K562 (cell line): ENCODE data around the gene CCDC61. TPM values are rescaled to one million over a fixed set of nuclear protein-coding genes. Genes with fewer than 3 reads are reported as not detected.

Source experiments
- ATF2 ChIP-seq: sonication (generic); formaldehyde crosslinking; IDR thresholded peaks from 2 replicates; pipeline ENCODE4 v1.8.1; 2022; ENCODE audit warnings: missing genetic modification reagents
- CBFA2T3 ChIP-seq: fragments of 450-650 bp; IDR thresholded peaks from 2 replicates; pipeline ENCODE4 v1.6.1; 2017
- CREB1 ChIP-seq, 2 experiments: sonication (generic) in 1 of 2; formaldehyde crosslinking in 1 of 2; IDR thresholded peaks; 2 replicates each; pipeline versions ENCODE4 v1.6.1 to v1.8.0; 2012 to 2022; ENCODE audit warnings: inconsistent platforms in 1 of 2, mild to moderate bottlenecking in 1 of 2, missing genetic modification reagents in 1 of 2, moderate library complexity in 1 of 2
- CTBP1 ChIP-seq: fragments of 450-650 bp; IDR thresholded peaks from 2 replicates; pipeline ENCODE4 v1.6.1; 2016; ENCODE audit warnings: borderline replicate concordance
- ELF4 ChIP-seq: fragments of 450-650 bp; formaldehyde crosslinking; IDR thresholded peaks from 2 replicates; pipeline ENCODE4 v1.4.0; 2022; ENCODE audit warnings: missing genetic modification characterization
- KAT2B ChIP-seq: IDR thresholded peaks from one replicate; pipeline ENCODE4 v1.6.1; 2012; ENCODE audit warnings: low read depth, mild to moderate bottlenecking, control low read depth, inconsistent platforms, low read length, moderate library complexity
- PML ChIP-seq: IDR thresholded peaks from 2 replicates; pipeline ENCODE4 v1.6.1; 2012; ENCODE audit warnings: low read length, inconsistent platforms
- RFX7 ChIP-seq: fragments of 250-450 bp; sonication (Bioruptor Pico); IDR thresholded peaks from 2 replicates; pipeline ENCODE4 v1.5.1; 2021; ENCODE audit warnings: mild to moderate bottlenecking
- SREBF1 ChIP-seq: fragments of 150-350 bp; IDR thresholded peaks from 2 replicates; pipeline ENCODE4 v1.6.1; 2014; ENCODE audit warnings: antibody characterized with exemption, low read depth, low read length, borderline replicate concordance
- TAF15 ChIP-seq: fragments of 200-400 bp; formaldehyde crosslinking; IDR thresholded peaks from 2 replicates; pipeline ENCODE4 v1.6.1; 2017; ENCODE audit warnings: mild to moderate bottlenecking, low read depth, low read length, moderate library complexity
- ZNF197 ChIP-seq: fragments of 200-800 bp; sonication (Bioruptor generic); IDR thresholded peaks from 2 replicates; pipeline ENCODE4 v1.6.1; 2016; ENCODE audit warnings: low read depth, missing genetic modification characterization, missing compliant biosample characterization
- polyA plus RNA-seq, 8 experiments: library from polyadenylated mRNA; depleted of rRNA in 4 of 8; stranded (reverse) in 5 of 8; unstranded in 3 of 8; fragments of >200 nt; fragmentation: Nextera tagmentation in 2 of 8; fragmentation: Illumina TruSeq in 1 of 8; extraction: Ambion mirVana in 2 of 8; extraction: Trizol in 1 of 8; gene quantifications; 2 replicates each; pipeline versions ENCODE4 v1.2.1 to v1.2.3, GENCODE V29; 2011 to 2014; ENCODE audit warnings: inconsistent platforms in 1 of 8, missing spikeins in 1 of 8
- total RNA-seq, 7 experiments: library from RNA; depleted of rRNA in 6 of 7; stranded (reverse); fragments of >200 nt in 6 of 7; fragmentation: Illumina TruSeq in 2 of 7; extraction: Trizol in 2 of 7; gene quantifications; 2 replicates each; pipeline versions ENCODE4 v1.2.1 to v1.2.3, GENCODE V29; 2011 to 2021; ENCODE audit warnings: low replicate concordance in 1 of 7
- TF ChIP-seq, protein P1 (sequence below): fragments of 450-650 bp; IDR thresholded peaks from 2 replicates; pipeline ENCODE4 v1.6.1; 2016; ENCODE audit warnings: low read depth
- TF ChIP-seq, protein P2 (sequence below): sonication (generic); formaldehyde crosslinking; IDR thresholded peaks from 2 replicates; pipeline ENCODE4 v1.8.0; 2023; ENCODE audit warnings: mild to moderate bottlenecking, missing genetic modification reagents
- TF ChIP-seq, protein P3 (sequence below), 3 experiments: fragments of 200-800 bp in 1 of 3; sonication (Bioruptor generic) in 1 of 3; sonication (generic) in 1 of 3; formaldehyde crosslinking in 1 of 3; IDR thresholded peaks; 2 replicates each; pipeline versions ENCODE4 v1.6.1 to v1.8.0; 2016 to 2022; ENCODE audit warnings: mild to moderate bottlenecking in 2 of 3, missing compliant biosample characterization in 2 of 3, missing genetic modification characterization in 2 of 3, missing genetic modification reagents in 1 of 3

Gene CCDC61
- total and polyA plus RNA-seq, 9 of the 15 experiments (the other 6 are each of a cell fraction or from before 2014, with no cell fraction given) = 0.07 to 27.0 (median 10.3) TPM

DNA sequence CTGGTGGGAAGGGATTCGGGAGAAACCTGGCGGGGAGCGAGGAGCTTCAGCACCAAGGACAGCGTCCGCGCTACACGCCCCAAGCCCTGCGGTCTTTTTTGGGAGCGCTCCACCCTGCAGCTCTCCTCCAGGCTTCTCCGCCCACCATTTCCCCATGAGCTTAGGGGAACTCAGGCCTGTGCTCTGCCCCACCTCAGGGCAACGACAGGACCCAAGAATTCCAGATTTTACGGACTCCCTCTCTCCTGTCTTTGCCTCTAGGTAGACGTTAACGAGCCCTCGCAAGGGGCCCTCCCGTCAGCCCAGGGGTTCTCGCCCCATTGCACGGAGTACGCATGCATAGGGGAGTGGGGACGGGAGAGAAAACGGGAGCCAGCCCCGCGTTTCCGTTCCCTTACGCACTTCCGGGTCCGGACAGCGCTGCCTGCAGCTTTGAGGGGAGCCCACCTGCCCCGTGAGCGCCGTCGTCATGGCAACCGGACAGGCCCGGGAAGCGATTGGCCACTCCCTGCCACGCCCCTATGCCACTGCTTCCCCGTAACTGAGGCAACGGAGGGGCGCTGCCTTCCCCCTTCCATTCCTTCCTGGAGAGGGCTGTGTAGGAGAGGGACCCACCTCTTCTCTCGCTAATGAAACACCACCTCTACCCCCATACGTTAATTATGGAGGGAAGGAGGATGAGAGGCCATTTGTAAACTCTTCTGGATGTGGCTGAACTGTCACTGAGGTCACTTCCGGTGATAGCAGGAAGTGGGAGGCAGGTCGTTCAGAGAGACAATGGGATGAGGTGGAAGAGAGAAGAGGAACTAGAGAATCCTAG lies 42.4 kb upstream of the CCDC61 start (continued):
- TF ChIP-seq, protein P1, sequence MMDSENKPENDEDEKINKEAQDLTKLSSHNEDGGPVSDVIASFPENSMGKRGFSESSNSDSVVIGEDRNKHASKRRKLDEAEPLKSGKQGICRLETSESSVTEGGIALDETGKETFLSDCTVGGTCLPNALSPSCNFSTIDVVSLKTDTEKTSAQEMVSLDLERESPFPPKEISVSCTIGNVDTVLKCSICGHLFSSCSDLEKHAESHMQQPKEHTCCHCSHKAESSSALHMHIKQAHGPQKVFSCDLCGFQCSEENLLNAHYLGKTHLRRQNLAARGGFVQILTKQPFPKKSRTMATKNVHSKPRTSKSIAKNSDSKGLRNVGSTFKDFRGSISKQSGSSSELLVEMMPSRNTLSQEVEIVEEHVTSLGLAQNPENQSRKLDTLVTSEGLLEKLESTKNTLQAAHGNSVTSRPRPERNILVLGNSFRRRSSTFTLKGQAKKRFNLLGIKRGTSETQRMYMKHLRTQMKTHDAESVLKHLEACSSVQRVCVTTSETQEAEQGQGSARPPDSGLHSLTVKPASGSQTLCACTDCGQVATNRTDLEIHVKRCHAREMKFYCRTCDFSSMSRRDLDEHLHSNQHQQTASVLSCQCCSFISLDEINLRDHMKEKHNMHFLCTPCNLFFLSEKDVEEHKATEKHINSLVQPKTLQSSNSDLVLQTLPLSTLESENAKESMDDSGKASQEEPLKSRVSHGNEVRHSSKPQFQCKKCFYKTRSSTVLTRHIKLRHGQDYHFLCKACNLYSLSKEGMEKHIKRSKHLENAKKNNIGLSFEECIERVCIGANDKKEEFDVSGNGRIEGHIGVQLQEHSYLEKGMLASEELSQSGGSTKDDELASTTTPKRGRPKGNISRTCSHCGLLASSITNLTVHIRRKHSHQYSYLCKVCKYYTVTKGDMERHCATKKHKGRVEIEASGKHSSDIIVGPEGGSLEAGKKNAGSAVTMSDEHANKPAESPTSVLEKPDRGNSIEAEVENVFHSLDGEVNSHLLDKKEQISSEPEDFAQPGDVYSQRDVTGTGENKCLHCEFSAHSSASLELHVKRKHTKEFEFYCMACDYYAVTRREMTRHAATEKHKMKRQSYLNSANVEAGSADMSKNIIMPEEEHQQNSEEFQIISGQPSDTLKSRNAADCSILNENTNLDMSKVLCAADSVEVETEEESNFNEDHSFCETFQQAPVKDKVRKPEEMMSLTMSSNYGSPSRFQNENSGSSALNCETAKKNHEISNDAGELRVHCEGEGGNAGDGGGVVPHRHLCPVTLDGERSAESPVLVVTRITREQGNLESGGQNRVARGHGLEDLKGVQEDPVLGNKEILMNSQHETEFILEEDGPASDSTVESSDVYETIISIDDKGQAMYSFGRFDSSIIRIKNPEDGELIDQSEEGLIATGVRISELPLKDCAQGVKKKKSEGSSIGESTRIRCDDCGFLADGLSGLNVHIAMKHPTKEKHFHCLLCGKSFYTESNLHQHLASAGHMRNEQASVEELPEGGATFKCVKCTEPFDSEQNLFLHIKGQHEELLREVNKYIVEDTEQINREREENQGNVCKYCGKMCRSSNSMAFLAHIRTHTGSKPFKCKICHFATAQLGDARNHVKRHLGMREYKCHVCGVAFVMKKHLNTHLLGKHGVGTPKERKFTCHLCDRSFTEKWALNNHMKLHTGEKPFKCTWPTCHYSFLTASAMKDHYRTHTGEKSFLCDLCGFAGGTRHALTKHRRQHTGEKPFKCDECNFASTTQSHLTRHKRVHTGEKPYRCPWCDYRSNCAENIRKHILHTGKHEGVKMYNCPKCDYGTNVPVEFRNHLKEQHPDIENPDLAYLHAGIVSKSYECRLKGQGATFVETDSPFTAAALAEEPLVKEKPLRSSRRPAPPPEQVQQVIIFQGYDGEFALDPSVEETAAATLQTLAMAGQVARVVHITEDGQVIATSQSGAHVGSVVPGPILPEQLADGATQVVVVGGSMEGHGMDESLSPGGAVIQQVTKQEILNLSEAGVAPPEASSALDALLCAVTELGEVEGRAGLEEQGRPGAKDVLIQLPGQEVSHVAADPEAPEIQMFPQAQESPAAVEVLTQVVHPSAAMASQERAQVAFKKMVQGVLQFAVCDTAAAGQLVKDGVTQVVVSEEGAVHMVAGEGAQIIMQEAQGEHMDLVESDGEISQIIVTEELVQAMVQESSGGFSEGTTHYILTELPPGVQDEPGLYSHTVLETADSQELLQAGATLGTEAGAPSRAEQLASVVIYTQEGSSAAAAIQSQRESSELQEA = no peak
- peak; percentile 29; the same call in 1 of the 2 replicates for TF ChIP-seq CTBP1
- TF ChIP-seq CBFA2T3 = no peak
- TF ChIP-seq ZNF197 (CRISPR knock-in tag) = 0 out of 2 replicates have a peak, but pooled peaks have one; percentile 39
- no peak for TF ChIP-seq CREB1 (IDR thresholded peaks at IDR 0.05)
- TF ChIP-seq CREB1 (CRISPR knock-in tag; IDR thresholded peaks at IDR 0.05) = peak; percentile 45
- TF ChIP-seq SREBF1 = no peak
- peak; percentile 48; the same call in 1 of the 2 replicates for TF ChIP-seq ATF2 (CRISPR knock-in tag)
- TF ChIP-seq TAF15 = no peak
- TF ChIP-seq, protein P2, sequence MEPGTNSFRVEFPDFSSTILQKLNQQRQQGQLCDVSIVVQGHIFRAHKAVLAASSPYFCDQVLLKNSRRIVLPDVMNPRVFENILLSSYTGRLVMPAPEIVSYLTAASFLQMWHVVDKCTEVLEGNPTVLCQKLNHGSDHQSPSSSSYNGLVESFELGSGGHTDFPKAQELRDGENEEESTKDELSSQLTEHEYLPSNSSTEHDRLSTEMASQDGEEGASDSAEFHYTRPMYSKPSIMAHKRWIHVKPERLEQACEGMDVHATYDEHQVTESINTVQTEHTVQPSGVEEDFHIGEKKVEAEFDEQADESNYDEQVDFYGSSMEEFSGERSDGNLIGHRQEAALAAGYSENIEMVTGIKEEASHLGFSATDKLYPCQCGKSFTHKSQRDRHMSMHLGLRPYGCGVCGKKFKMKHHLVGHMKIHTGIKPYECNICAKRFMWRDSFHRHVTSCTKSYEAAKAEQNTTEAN (CRISPR knock-in tag) = peak; percentile 76; the same call in 1 of the 2 replicates
- no peak for TF ChIP-seq RFX7
- no peak for TF ChIP-seq ELF4 (CRISPR knock-in tag)
- TF ChIP-seq, protein P3, sequence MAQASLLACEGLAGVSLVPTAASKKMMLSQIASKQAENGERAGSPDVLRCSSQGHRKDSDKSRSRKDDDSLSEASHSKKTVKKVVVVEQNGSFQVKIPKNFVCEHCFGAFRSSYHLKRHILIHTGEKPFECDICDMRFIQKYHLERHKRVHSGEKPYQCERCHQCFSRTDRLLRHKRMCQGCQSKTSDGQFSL (CRISPR knock-in tag; IDR thresholded peaks at IDR 0.05) = no peak
- TF ChIP-seq, protein P3 (tag; IDR thresholded peaks at IDR 0.05) = no peak
- no peak for TF ChIP-seq KAT2B
- TF ChIP-seq PML = no peak
